ENCODE measurements around the gene ACOXL.

DNA sequence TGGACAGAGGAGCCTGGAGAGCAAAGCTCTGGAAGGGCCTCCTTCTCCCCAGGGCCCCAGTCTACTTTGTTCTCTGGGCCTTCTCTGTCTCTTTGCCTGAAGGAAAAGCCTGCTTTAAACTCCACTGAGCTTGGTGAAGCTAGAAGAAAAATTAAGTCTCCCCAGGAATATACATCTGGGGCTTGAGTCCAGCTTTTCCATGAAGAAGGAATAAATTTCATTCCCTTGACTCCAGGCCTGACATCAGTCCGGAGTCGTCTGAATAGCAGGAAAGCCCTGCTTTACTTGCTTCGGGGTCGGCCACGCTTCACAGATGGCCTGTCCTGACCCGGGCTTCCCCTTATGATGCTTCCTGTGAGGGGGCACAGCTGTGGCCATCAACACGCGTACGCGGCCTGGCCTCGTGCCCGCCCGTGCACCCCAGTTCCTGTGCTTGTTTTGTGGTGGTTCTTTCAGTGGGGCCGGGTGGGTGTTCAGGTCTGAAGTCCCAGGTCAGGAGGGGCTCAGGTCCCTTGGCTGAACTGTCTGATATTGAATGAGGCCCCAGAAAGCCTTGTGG is 73.6 kb downstream of the ACOXL start:
- TF ChIP-seq SCRT2 (tag by site-specific recombination; IDR thresholded peaks at IDR 0.05) (no peak), CTCF (tag by site-specific recombination; IDR thresholded peaks at IDR 0.05) (no peak), ZSCAN5A (tag by site-specific recombination; IDR thresholded peaks at IDR 0.05) (no peak)

Data from HEK293 (cell line).